GM18507 (cell line): ENCODE data around the gene SNAPC3.
A peak's percentile ranks its signal among the peaks of the same experiment; 100 is the strongest.
"Not testable (repeated sequence)": the region's sequence is repeated elsewhere in the genome, so short reads cannot be mapped to it uniquely, and the experiment has no call there.

ENCODE experiments used
- DNase-seq: peaks from one replicate; pipeline ENCODE4 v3.0.0; 2011; ENCODE audit warnings: low read depth; ENCODE audit not compliant: insufficient read length; ENCODE audit errors: extremely low spot score
- FAIRE-seq: peaks from 2 replicates; lab custom pipeline; 2011; peaks lifted over from hg19 to GRCh38; lab: Jason Lieb, UNC

SNAPC3 gene

GRCh38 chr9:15422372-15423230 is at the start of gene SNAPC3:
TSS of gene SNAPC3 (plus strand) at chr9:15422876. CDS start at chr9:15422880, 4 bp downstream.
- FAIRE-seq (peak; percentile 95), DNase-seq (peak; percentile 89)

GRCh38 chr9:15373881-15374280 is 48.8 kb upstream of the SNAPC3 start:
- no peak for FAIRE-seq

GRCh38 chr9:15374310-15374709 is 48.4 kb upstream of the SNAPC3 start:
- no peak for DNase-seq
- no peak for FAIRE-seq

More at GRCh38 chr9:15373881-15374280, 48.8 kb upstream of the SNAPC3 start:
- no peak for DNase-seq

- FAIRE-seq = no peak
- no peak for DNase-seq
Measured at GRCh38 chr9:15374825-15375224, 47.9 kb upstream of the SNAPC3 start.

GRCh38 chr9:15377625-15378540 is 44.8 kb upstream of the SNAPC3 start:
- FAIRE-seq = no peak
- DNase-seq = no peak

GRCh38 chr9:15379317-15379716 is 43.4 kb upstream of the SNAPC3 start:
- DNase-seq, FAIRE-seq: not testable (repeated sequence)

GRCh38 chr9:15379888-15380287 is 42.8 kb upstream of the SNAPC3 start:
- FAIRE-seq, DNase-seq: not testable (repeated sequence)

- DNase-seq (no peak), FAIRE-seq (no peak)
Measured at GRCh38 chr9:15381491-15381890, 41.2 kb upstream of the SNAPC3 start.

GRCh38 chr9:15386465-15386864 is 36.2 kb upstream of the SNAPC3 start:
- DNase-seq (no peak), FAIRE-seq (no peak)

GRCh38 chr9:15389173-15389572 is 33.5 kb upstream of the SNAPC3 start:
- DNase-seq (no peak), FAIRE-seq (no peak)

GRCh38 chr9:15389631-15390030 is 33.0 kb upstream of the SNAPC3 start:
- DNase-seq = no peak
- FAIRE-seq = no peak

GRCh38 chr9:15390201-15390600 is 32.5 kb upstream of the SNAPC3 start:
- FAIRE-seq = no peak
- no peak for DNase-seq

- no peak for DNase-seq
- no peak for FAIRE-seq
Measured at GRCh38 chr9:15392363-15392762, 30.3 kb upstream of the SNAPC3 start.

- DNase-seq = no peak
- FAIRE-seq = no peak
Measured at GRCh38 chr9:15400281-15400941, 22.3 kb upstream of the SNAPC3 start.

GRCh38 chr9:15401266-15401665 is 21.4 kb upstream of the SNAPC3 start:
- DNase-seq (no peak), FAIRE-seq (no peak)

- DNase-seq (no peak), FAIRE-seq (peak; percentile 21)
Measured at GRCh38 chr9:15403155-15403554, 19.5 kb upstream of the SNAPC3 start.

GRCh38 chr9:15404171-15404570 is 18.5 kb upstream of the SNAPC3 start:
- no peak for FAIRE-seq
- no peak for DNase-seq

GRCh38 chr9:15416880-15417279 is 5.8 kb upstream of the SNAPC3 start:
- DNase-seq (no peak), FAIRE-seq (peak; percentile 59)

- no peak for FAIRE-seq
- no peak for DNase-seq
Measured at GRCh38 chr9:15417626-15418025, 5.0 kb upstream of the SNAPC3 start.

- no peak for FAIRE-seq
Measured at GRCh38 chr9:15420796-15421195, 1.9 kb upstream of the SNAPC3 start.

More at GRCh38 chr9:15420796-15421195, 1.9 kb upstream of the SNAPC3 start:
- DNase-seq = no peak
